Measurements from ENCODE around the gene LMO1. TPM values are rescaled to one million over a fixed set of nuclear protein-coding genes. Genes with fewer than 3 reads are reported as not detected.
A peak's percentile ranks its signal among the peaks of the same experiment; 100 is the strongest.

The LMO1 gene
- total and polyA plus RNA-seq, 8 donors: 0.65 TPM; not detected in 7

- Histone ChIP-seq H3K36me3 (no peaks in the 10 kb centered on the region), H3K27me3 (peaks cover 0 to 9% (median 0%) of the 10 kb centered on the region in 3 donors), H3K27ac (no peak overlapping the region), H3K4me3 (no peak overlapping the region), H3K4me1 (no peaks in the 10 kb centered on the region), H3K9me3 (no peaks in the 10 kb centered on the region)
- intact Hi-C loops (cut with DNase I; ENCODE audit: low total_unique reads): no loop called here
- DNase-seq: peak in 1 of 2 donors; percentile 62
- WGBS, 5 donors: 25 to 37% (median 30%) methylated on average over 3 of the region's 3 CpGs
- no peak for TF ChIP-seq POLR2A (IDR thresholded peaks at IDR 0.05)
- peak in 1 of 7 experiments; percentile 41 for TF ChIP-seq CTCF (IDR thresholded peaks at IDR 0.05)
- no peak for TF ChIP-seq POLR2AphosphoS5 (IDR thresholded peaks at IDR 0.05)
These were observed 46.2 kb upstream of the LMO1 start for GRCh38 chr11:8309862-8310261.

DNA sequence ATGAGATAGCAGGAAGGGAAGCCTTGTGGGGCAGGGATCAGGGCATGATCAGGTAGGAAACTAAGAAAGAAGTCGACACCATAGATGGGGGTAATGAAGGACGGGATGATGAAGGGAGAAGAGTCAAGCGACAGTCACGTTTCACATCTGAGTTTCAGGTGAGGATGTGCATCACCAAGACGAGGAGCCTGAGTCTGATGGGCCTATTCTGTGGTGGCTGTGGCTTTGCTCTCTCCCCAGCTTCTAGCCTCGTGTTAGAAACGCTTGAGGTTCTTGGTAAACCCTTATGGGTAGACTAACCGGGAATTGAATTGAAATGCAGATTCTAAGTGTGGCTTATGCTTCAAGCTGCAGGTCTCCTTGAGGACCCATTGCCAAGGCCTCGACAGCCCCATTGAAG lies 45.6 kb upstream of the LMO1 start:
- intact Hi-C loops (cut with DNase I; ENCODE audit: low total_unique reads): no loop called here
- no peak for TF ChIP-seq POLR2AphosphoS5 (IDR thresholded peaks at IDR 0.05)

DNA sequence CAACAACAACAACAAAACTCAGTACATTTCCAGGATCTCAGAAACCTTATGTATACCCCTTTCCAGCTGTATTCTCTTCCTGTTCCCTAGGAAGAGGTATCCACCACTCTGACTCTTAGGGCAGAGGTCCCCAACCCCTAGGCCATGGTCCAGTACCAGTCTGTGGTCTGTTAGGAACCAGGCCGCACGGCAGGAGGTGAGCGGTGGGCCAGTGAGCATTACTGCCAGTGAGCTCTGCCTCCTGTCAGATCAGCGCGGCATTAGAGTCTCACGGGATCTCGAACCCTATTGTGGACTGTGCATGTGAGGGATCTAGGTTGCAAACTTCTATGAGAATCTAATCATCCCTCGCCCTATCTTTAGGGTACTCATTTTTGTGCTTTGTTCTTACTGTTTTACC lies 43.9 kb upstream of the LMO1 start:
- intact Hi-C loops (cut with DNase I; ENCODE audit: low total_unique reads): no loop called here
- H3K27me3 ChIP-seq: no peaks in the 10 kb centered on the region
- TF ChIP-seq CTCF (IDR thresholded peaks at IDR 0.05) (no peak), POLR2A (IDR thresholded peaks at IDR 0.05) (no peak), POLR2AphosphoS5 (IDR thresholded peaks at IDR 0.05) (no peak), EP300 (IDR thresholded peaks at IDR 0.05) (no peak)

More for the DNA sequence above, 45.6 kb upstream of the LMO1 start:
- no peaks in the 10 kb centered on the region for H3K4me1 ChIP-seq
- no peak overlapping the region for H3K27ac ChIP-seq
- H3K27me3 ChIP-seq: peaks cover 0 to 9% (median 0%) of the 10 kb centered on the region in 3 donors
- DNase-seq: no peak
- WGBS, 5 donors: 70 to 87% (median 80%) methylated on average over 9 of the region's 9 CpGs
- peaks cover 0 to 5% (median under 1%) of the 10 kb centered on the region in 4 donors for H3K9me3 ChIP-seq
- no peaks in the 10 kb centered on the region for H3K36me3 ChIP-seq
- H3K4me3 ChIP-seq: no peak overlapping the region

DNA sequence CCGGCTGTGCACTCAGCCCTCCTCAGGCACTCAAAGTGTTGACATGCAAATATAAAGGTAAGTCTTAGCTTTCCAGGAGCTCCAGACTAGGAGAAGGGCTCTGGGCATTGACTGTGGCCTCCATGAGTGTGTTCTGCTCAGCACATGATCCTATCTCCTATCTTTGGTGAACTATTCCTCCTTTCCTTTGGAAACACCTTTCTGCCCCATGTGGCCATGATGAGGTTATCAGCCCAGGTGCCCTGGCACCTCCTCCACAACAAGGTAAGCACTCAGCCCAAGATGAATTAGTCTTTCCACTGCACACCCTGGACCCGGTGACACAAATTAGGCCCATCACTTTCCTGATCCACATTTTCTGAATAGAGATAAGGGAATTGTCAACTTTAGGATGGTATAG lies 37.9 kb upstream of the LMO1 start:
- no peak for DNase-seq
- intact Hi-C loops (cut with DNase I; ENCODE audit: low total_unique reads): no loop called here
- Histone ChIP-seq H3K27me3 (no peaks in the 10 kb centered on the region), H3K36me3 (no peaks in the 10 kb centered on the region), H3K4me1 (no peaks in the 10 kb centered on the region), H3K4me3 (no peak overlapping the region), H3K27ac (no peak overlapping the region), H3K9me3 (peaks cover 0 to 13% (median 9%) of the 10 kb centered on the region in 4 donors)
- TF ChIP-seq POLR2AphosphoS5 (IDR thresholded peaks at IDR 0.05) (no peak), POLR2A (IDR thresholded peaks at IDR 0.05) (no peak), EP300 (IDR thresholded peaks at IDR 0.05) (no peak), CTCF (IDR thresholded peaks at IDR 0.05) (no peak)
- 73 to 88% (median 81%) methylated on average over 2 of the region's 2 CpGs for WGBS, 5 donors

More for the DNA sequence above, 43.9 kb upstream of the LMO1 start:
- H3K9me3 ChIP-seq: peaks cover 0 to 13% (median 9%) of the 10 kb centered on the region in 4 donors
- DNase-seq: no peak
- WGBS, 5 donors: 84 to 92% (median 92%) methylated on average over 8 of the region's 8 CpGs
- no peak overlapping the region for H3K27ac ChIP-seq
- H3K4me1 ChIP-seq: no peaks in the 10 kb centered on the region
- H3K4me3 ChIP-seq: no peak overlapping the region
- H3K36me3 ChIP-seq: no peaks in the 10 kb centered on the region
